Fibroblast of villous mesenchyme (primary cell): Measurements from ENCODE around the gene SYVN1. TPM values are rescaled to one million over a fixed set of nuclear protein-coding genes. Genes with fewer than 3 reads are reported as not detected.

ENCODE experiments used
- DNase-seq: peaks from one replicate; pipeline ENCODE4 v3.0.0-alpha.2; 2010; ENCODE audit warnings: low read depth
- H3K4me3 ChIP-seq: 2 replicates; pipeline ENCODE4 v1.5.1; 2011; ENCODE audit warnings: low read depth, mild to moderate bottlenecking, low read length
- CTCF ChIP-seq: IDR thresholded peaks from 2 replicates; pipeline ENCODE4 v1.5.1; 2012; ENCODE audit warnings: low read depth, mild to moderate bottlenecking, low read length; ENCODE audit not compliant: insufficient read depth
- total RNA-seq: library from RNA; depleted of rRNA; stranded (reverse); fragments of >200 nt; gene quantifications from 2 replicates; pipeline ENCODE4 v1.2.3, GENCODE V29; 2012

SYVN1 gene
- total RNA-seq, 1 donor = 13.0 TPM

- no peak for DNase-seq
- TF ChIP-seq CTCF = no peak
- H3K4me3 ChIP-seq = peak overlapping the region; percentile 83
These were observed 49.5 kb downstream of the SYVN1 start for GRCh38 chr11:65084598-65085375.

GRCh38 chr11:65083834-65084597 lies 50.3 kb downstream of the SYVN1 start, which contains the start of the genes CDCA5 and ZFPL1:
CDCA5 (minus strand) TSS chr11:65084040; CDS start chr11:65083978, 62 bp downstream.
ZFPL1 (plus strand) TSS chr11:65084222; CDS start chr11:65084699, 477 bp downstream.
- TF ChIP-seq CTCF = no peak
- peak within 1 kb of the TSS; percentile 83 for H3K4me3 ChIP-seq
- DNase-seq = peak; percentile 96

GRCh38 chr11:65083134-65083833 lies 51.0 kb downstream of the SYVN1 start:
- TF ChIP-seq CTCF = no peak
- no peak for DNase-seq
- H3K4me3 ChIP-seq = peak overlapping the region; percentile 83

GRCh38 chr11:65078786-65079342 lies 55.5 kb downstream of the SYVN1 start:
- TF ChIP-seq CTCF = no peak
- no peak overlapping the region for H3K4me3 ChIP-seq
- DNase-seq = no peak

GRCh38 chr11:65078151-65078550 lies 56.2 kb downstream of the SYVN1 start:
- TF ChIP-seq CTCF = peak; percentile 73
- peak; percentile 35 for DNase-seq

GRCh38 chr11:65077451-65077850 lies 56.9 kb downstream of the SYVN1 start:
- H3K4me3 ChIP-seq = no peak overlapping the region
- TF ChIP-seq CTCF = no peak
- DNase-seq = no peak

More at GRCh38 chr11:65078151-65078550, 56.2 kb downstream of the SYVN1 start:
- no peak overlapping the region for H3K4me3 ChIP-seq
